Measurements from ENCODE around the gene ERO1A.
A peak's percentile ranks its signal among the peaks of the same experiment; 100 is the strongest.
"Not testable (repeated sequence)": the region's sequence is repeated elsewhere in the genome, so short reads cannot be mapped to it uniquely, and the experiment has no call there.

Gene ERO1A

GRCh38 chr14:52695481-52696091 is at the start of gene ERO1A:
ERO1A (minus strand) TSS chr14:52695558; CDS start chr14:52695481, 77 bp downstream.
- peak; percentile 25 for DNase-seq (ENCODE audit: low read depth)

- no peak for DNase-seq (ENCODE audit: low read depth)
Observed at GRCh38 chr14:52741865-52742264, 46.5 kb upstream of the ERO1A start.

- DNase-seq (ENCODE audit: low read depth) = no peak
Observed at GRCh38 chr14:52740751-52741150, 45.4 kb upstream of the ERO1A start.

- DNase-seq (ENCODE audit: low read depth) = no peak
Observed at GRCh38 chr14:52738409-52738808, 43.1 kb upstream of the ERO1A start.

GRCh38 chr14:52735921-52736489 is 40.6 kb upstream of the ERO1A start:
- no peak for DNase-seq (ENCODE audit: low read depth)

GRCh38 chr14:52733824-52734223 is 38.5 kb upstream of the ERO1A start:
- DNase-seq (ENCODE audit: low read depth) = no peak

- DNase-seq (ENCODE audit: low read depth) = no peak
Observed at GRCh38 chr14:52730709-52731111, 35.4 kb upstream of the ERO1A start.

- DNase-seq (ENCODE audit: low read depth) = peak; percentile 74
Observed at GRCh38 chr14:52729925-52730708, 34.8 kb upstream of the ERO1A start, which contains the start of gene STYX. STYX (plus strand) TSS chr14:52730166; CDS start chr14:52730475, 309 bp downstream.

GRCh38 chr14:52729585-52729924 is 34.2 kb upstream of the ERO1A start:
- no peak for DNase-seq (ENCODE audit: low read depth)

- DNase-seq (ENCODE audit: low read depth) = not testable (repeated sequence)
Observed at GRCh38 chr14:52729035-52729434, 33.7 kb upstream of the ERO1A start.

- DNase-seq (ENCODE audit: low read depth) = not testable (repeated sequence)
Observed at GRCh38 chr14:52727509-52727908, 32.2 kb upstream of the ERO1A start.

GRCh38 chr14:52724360-52724644 is 28.9 kb upstream of the ERO1A start:
- DNase-seq (ENCODE audit: low read depth) = no peak

GRCh38 chr14:52723514-52724359 is 28.4 kb upstream of the ERO1A start:
- DNase-seq (ENCODE audit: low read depth) = no peak

- DNase-seq (ENCODE audit: low read depth) = no peak
Observed at GRCh38 chr14:52716155-52716554, 20.8 kb upstream of the ERO1A start.

- no peak for DNase-seq (ENCODE audit: low read depth)
Observed at GRCh38 chr14:52711666-52712065, 16.3 kb upstream of the ERO1A start.

GRCh38 chr14:52706724-52707706 is 11.7 kb upstream of the ERO1A start, which contains the start of gene PSMC6:
PSMC6 (plus strand) TSS chr14:52707200; CDS start chr14:52707220, 20 bp downstream.
- DNase-seq (ENCODE audit: low read depth) = peak; percentile 56

- no peak for DNase-seq (ENCODE audit: low read depth)
Observed at GRCh38 chr14:52706286-52706685, 10.9 kb upstream of the ERO1A start.

GRCh38 chr14:52703664-52704063 is 8.3 kb upstream of the ERO1A start:
- no peak for DNase-seq (ENCODE audit: low read depth)

GRCh38 chr14:52703225-52703624 is 7.9 kb upstream of the ERO1A start:
- peak; percentile 93 for DNase-seq (ENCODE audit: low read depth)

GRCh38 chr14:52701223-52701622 is 5.9 kb upstream of the ERO1A start:
- DNase-seq (ENCODE audit: low read depth) = no peak

- no peak for DNase-seq (ENCODE audit: low read depth)
Observed at GRCh38 chr14:52700701-52701172, 5.4 kb upstream of the ERO1A start.

Measured in GM04503 (cell line).